Mesenchymal stem cell (in vitro differentiated cells and primary cell): ENCODE results near the gene CDC40.

Source experiments
- DNase-seq: peaks from one replicate; pipeline ENCODE4 v3.0.0-alpha.2; 2013
- H2AFZ ChIP-seq: one replicate; pipeline ENCODE4 v1.6.1; 2013; ENCODE audit warnings: low read depth, mild to moderate bottlenecking, control low read depth, inconsistent platforms, low read length, moderate library complexity
- H2AK5ac ChIP-seq: 2 replicates; pipeline ENCODE4 v1.6.1; 2013; ENCODE audit warnings: low read length, moderate library complexity, mild to moderate bottlenecking, inconsistent platforms; ENCODE audit not compliant: severe bottlenecking
- H2BK120ac ChIP-seq: one replicate; pipeline ENCODE4 v1.6.1; 2013; ENCODE audit warnings: low read depth, mild to moderate bottlenecking, inconsistent platforms, low read length, moderate library complexity
- H2BK12ac ChIP-seq, 2 experiments: one replicate each; pipeline ENCODE4 v1.6.1; 2013; ENCODE audit warnings: inconsistent platforms in 2 of 2, low read length in 2 of 2, mild to moderate bottlenecking in 2 of 2, moderate library complexity in 2 of 2, control low read depth in 1 of 2
- H2BK15ac ChIP-seq: one replicate; pipeline ENCODE4 v1.6.1; 2013; ENCODE audit warnings: mild to moderate bottlenecking, low read depth, inconsistent platforms; ENCODE audit not compliant: poor library complexity, severe bottlenecking
- H2BK5ac ChIP-seq: 2 replicates; pipeline ENCODE4 v1.6.1; 2013; ENCODE audit warnings: low read depth, mild to moderate bottlenecking, low read length, control low read depth, inconsistent platforms; ENCODE audit not compliant: poor library complexity, severe bottlenecking
- H3K14ac ChIP-seq, 2 experiments: one replicate each; pipeline ENCODE4 v1.6.1; 2013; ENCODE audit warnings: inconsistent platforms in 2 of 2, low read length in 2 of 2, control low read depth in 1 of 2, mild to moderate bottlenecking in 1 of 2, moderate library complexity in 1 of 2
- H3K18ac ChIP-seq, 2 experiments: one replicate each; pipeline ENCODE4 v1.6.1; 2013; ENCODE audit warnings: inconsistent platforms in 2 of 2, low read length in 2 of 2, control low read depth in 1 of 2, low read depth in 1 of 2, mild to moderate bottlenecking in 1 of 2
- H3K23ac ChIP-seq, 2 experiments: one replicate each; pipeline ENCODE4 v1.6.1; 2013; ENCODE audit warnings: inconsistent platforms in 2 of 2, low read length in 2 of 2, mild to moderate bottlenecking in 2 of 2, moderate library complexity in 2 of 2, control low read depth in 1 of 2
- H3K27ac ChIP-seq: 2 replicates; pipeline ENCODE4 v1.5.1; 2013; ENCODE audit warnings: mild to moderate bottlenecking, moderate library complexity, low read length, control low read depth, inconsistent platforms; ENCODE audit not compliant: poor library complexity, severe bottlenecking
- H3K27me3 ChIP-seq, 2 experiments: 2 replicates each; pipeline versions ENCODE4 v1.6.1 to v1.7.0; 2013; ENCODE audit warnings: low read length in 2 of 2, mild to moderate bottlenecking in 2 of 2, moderate library complexity in 2 of 2, control low read depth in 1 of 2, inconsistent platforms in 1 of 2; ENCODE audit not compliant: control insufficient read depth in 1 of 2, insufficient read depth in 1 of 2
- H3K36me3 ChIP-seq, 2 experiments: 2 replicates each; pipeline versions ENCODE4 v1.6.1 to v1.7.0; 2013; ENCODE audit warnings: low read length in 2 of 2, control low read depth in 1 of 2, inconsistent platforms in 1 of 2, low read depth in 1 of 2, mild to moderate bottlenecking in 1 of 2; ENCODE audit not compliant: insufficient read depth in 2 of 2, control insufficient read depth in 1 of 2
- H3K4ac ChIP-seq, 2 experiments: one replicate each; pipeline ENCODE4 v1.6.1; 2013; ENCODE audit warnings: inconsistent platforms in 2 of 2, low read length in 2 of 2, mild to moderate bottlenecking in 2 of 2, moderate library complexity in 2 of 2, control low read depth in 1 of 2, low read depth in 1 of 2
- H3K4me1 ChIP-seq: 2 replicates; pipeline ENCODE4 v1.6.1; 2013; ENCODE audit warnings: low read depth, low read length, control low read depth; ENCODE audit not compliant: control insufficient read depth, insufficient read depth
- H3K4me2 ChIP-seq: 2 replicates; pipeline ENCODE4 v1.6.1; 2013; ENCODE audit warnings: low read length, mild to moderate bottlenecking, inconsistent platforms; ENCODE audit not compliant: poor library complexity, severe bottlenecking
- H3K4me3 ChIP-seq, 2 experiments: 2 replicates each; pipeline versions ENCODE4 v1.5.1 to v1.7.0; 2013; ENCODE audit warnings: low read length in 2 of 2, mild to moderate bottlenecking in 2 of 2, control low read depth in 1 of 2, low read depth in 1 of 2; ENCODE audit not compliant: insufficient read depth in 1 of 2
- H3K79me1 ChIP-seq: replicated peaks from 2 replicates; pipeline ENCODE4 v1.6.1; 2013; ENCODE audit warnings: mild to moderate bottlenecking, control low read depth, low read length, inconsistent platforms; ENCODE audit not compliant: poor library complexity, severe bottlenecking
- H3K9ac ChIP-seq: 2 replicates; pipeline ENCODE4 v1.7.0; 2013; ENCODE audit warnings: mild to moderate bottlenecking, low read length, moderate library complexity
- H3K9me3 ChIP-seq: 2 replicates; pipeline ENCODE4 v1.7.0; 2013; ENCODE audit warnings: mild to moderate bottlenecking, low read length; ENCODE audit not compliant: control insufficient read depth
- H4K8ac ChIP-seq: one replicate; pipeline ENCODE4 v1.6.1; 2013; ENCODE audit warnings: inconsistent platforms, mild to moderate bottlenecking, low read length, moderate library complexity
- H4K91ac ChIP-seq: one replicate; pipeline ENCODE4 v1.6.1; 2013; ENCODE audit warnings: mild to moderate bottlenecking, low read length, inconsistent platforms
- WGBS: methylation state at CpG from one replicate; pipeline ENCODE4 v1.1.7; 2013; ENCODE audit warnings: mixed read lengths; 5-methylcytosine and 5-hydroxymethylcytosine counted together

Gene CDC40

DNA sequence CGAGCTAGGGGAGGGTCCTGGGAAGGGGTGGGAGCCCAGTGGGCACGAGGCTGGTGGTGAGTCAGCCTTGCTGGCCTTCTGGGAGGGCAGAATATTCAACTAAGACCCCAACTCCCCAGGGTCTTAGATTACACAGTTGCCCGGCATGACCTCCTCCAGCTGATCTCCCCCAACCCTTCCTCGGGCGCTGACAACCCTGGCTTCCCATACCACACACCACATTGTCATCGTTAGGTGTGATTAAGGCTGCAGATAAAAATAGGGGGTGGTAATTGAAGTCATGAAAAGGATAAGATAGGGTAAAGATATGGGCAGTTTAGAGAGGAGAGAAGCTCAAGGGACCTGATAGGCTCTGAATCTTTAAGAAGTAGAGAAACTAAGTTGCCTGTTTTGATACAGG lies 10.5 kb downstream of the CDC40 start:
- Histone ChIP-seq H3K23ac (no peak overlapping the region), H4K91ac (no peak overlapping the region), H3K18ac (no peak overlapping the region), H4K8ac (no peak overlapping the region), H3K4ac (no peak overlapping the region), H3K4me3 (no peak overlapping the region), H3K14ac (no peak overlapping the region), H2BK15ac (no peak overlapping the region), H3K4me2 (no peak overlapping the region), H3K9ac (no peak overlapping the region), H3K9me3 (no peaks in the 10 kb centered on the region), H2BK12ac (no peak overlapping the region), H3K27ac (no peak overlapping the region), H2BK120ac (no peak overlapping the region), H2BK5ac (no peak overlapping the region), H3K4me1 (no peaks in the 10 kb centered on the region), H3K36me3 (peaks cover 0 to 19% of the 10 kb centered on the region in 2 experiments), H2AFZ (no peak overlapping the region), H3K79me1 (peaks cover 25% of the 10 kb centered on the region), H3K27me3 (no peaks in the 10 kb centered on the region), H2AK5ac (no peak overlapping the region)
- WGBS, result 79% methylated on average over 2 of the region's 6 CpGs
- DNase-seq, result no peak

DNA sequence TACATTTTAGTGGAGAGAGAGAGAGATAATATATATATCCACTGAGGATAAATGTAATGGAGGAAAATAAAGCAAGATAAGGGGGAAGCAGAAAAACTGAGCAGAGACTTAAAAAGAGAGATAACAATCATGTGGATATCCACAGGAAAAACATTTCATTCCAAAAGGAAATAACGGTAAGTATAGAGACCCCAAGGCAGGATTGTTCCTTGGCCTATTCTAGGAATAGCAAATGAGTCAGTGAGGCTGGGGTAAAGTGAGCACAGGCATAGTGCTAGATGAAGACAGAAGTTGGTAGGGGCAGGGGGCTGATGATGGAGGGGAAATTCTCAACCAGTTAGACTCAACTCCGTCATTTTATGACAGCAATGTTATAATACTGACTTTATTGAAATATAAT lies 11.2 kb downstream of the CDC40 start:
- WGBS, result 80% methylated on average over 1 of the region's 2 CpGs
- Histone ChIP-seq H3K14ac (no peak overlapping the region), H3K4me1 (no peaks in the 10 kb centered on the region), H3K27ac (no peak overlapping the region), H3K4ac (no peak overlapping the region), H4K8ac (no peak overlapping the region), H3K18ac (no peak overlapping the region), H2BK15ac (no peak overlapping the region), H2BK120ac (no peak overlapping the region), H3K27me3 (no peaks in the 10 kb centered on the region), H3K36me3 (peaks cover 0 to 19% of the 10 kb centered on the region in 2 experiments), H2BK12ac (no peak overlapping the region), H2AK5ac (no peak overlapping the region), H3K23ac (no peak overlapping the region), H3K9ac (no peak overlapping the region), H3K9me3 (no peaks in the 10 kb centered on the region), H4K91ac (no peak overlapping the region), H2BK5ac (no peak overlapping the region), H3K79me1 (peaks cover 23% of the 10 kb centered on the region), H3K4me3 (no peak overlapping the region), H3K4me2 (no peak overlapping the region), H2AFZ (no peak overlapping the region)
- no peak for DNase-seq

DNA sequence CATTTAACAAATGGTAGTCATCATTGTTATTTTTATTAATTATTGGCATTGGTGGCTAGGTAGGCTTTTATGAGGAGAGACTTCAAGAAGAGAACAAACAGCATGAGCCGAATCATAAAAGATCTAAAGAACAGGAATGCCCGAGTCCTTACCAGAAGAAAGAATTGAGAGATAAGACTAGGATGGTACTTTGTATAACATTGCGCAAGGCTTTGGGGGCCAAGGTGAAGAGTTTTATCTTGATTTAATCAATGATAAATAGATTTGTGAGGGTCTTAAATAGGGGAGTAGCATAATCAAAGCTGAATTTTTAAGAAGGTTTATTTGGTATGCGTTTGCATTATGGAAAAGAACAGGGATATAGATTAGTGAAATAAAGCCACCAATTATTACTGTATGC lies 15.4 kb downstream of the CDC40 start:
- Histone ChIP-seq H2BK120ac (no peak overlapping the region), H2AFZ (no peak overlapping the region), H4K91ac (no peak overlapping the region), H3K9me3 (no peaks in the 10 kb centered on the region), H3K4me1 (no peaks in the 10 kb centered on the region), H2BK12ac (no peak overlapping the region), H2AK5ac (no peak overlapping the region), H3K27me3 (no peaks in the 10 kb centered on the region), H3K79me1 (peaks cover 17% of the 10 kb centered on the region), H3K4ac (no peak overlapping the region), H3K36me3 (peaks cover 0 to 24% of the 10 kb centered on the region in 2 experiments), H3K27ac (no peak overlapping the region), H3K9ac (no peak overlapping the region), H2BK15ac (no peak overlapping the region), H3K23ac (no peak overlapping the region), H2BK5ac (no peak overlapping the region), H3K4me2 (no peak overlapping the region), H3K4me3 (no peak overlapping the region), H3K18ac (no peak overlapping the region), H4K8ac (no peak overlapping the region), H3K14ac (no peak overlapping the region)
- WGBS, result 97% methylated on average over 3 of the region's 4 CpGs
- no peak for DNase-seq

DNA sequence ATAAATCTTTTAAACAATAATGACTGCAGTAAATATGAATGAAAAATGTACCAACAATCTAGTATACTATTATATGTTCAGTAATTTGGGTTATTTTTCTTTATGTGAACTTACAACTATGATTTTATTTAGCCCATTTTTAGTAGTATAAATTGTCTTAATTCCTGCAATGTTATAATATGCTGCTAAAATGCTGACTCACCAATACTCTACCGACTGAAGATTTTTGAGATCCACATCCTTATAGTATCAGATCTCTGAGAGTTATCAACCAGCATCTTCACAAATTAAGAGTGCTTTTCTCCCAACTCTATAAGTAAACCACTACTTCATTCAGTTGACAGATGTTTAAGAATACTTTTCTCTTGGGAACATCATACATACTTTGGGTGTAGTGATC lies 16.6 kb downstream of the CDC40 start:
- H2AK5ac ChIP-seq, result no peak overlapping the region
- DNase-seq, result no peak
- no peak overlapping the region for H2AFZ ChIP-seq
- no peaks in the 10 kb centered on the region for H3K27me3 ChIP-seq
- no peak overlapping the region for H4K91ac ChIP-seq
- WGBS, result 100% methylated on average over 1 of the region's 1 CpG
- H3K27ac ChIP-seq, result no peak overlapping the region
- H3K4me2 ChIP-seq, result no peak overlapping the region
- no peaks in the 10 kb centered on the region for H3K9me3 ChIP-seq
- no peak overlapping the region for H3K14ac ChIP-seq
- no peak overlapping the region for H2BK12ac ChIP-seq
- peaks cover 0 to 27% of the 10 kb centered on the region in 2 experiments for H3K36me3 ChIP-seq
- no peak overlapping the region for H3K9ac ChIP-seq
- no peak overlapping the region for H2BK15ac ChIP-seq
- no peak overlapping the region for H3K23ac ChIP-seq
- H3K4me3 ChIP-seq, result no peak overlapping the region
- peaks cover 13% of the 10 kb centered on the region for H3K79me1 ChIP-seq
- no peak overlapping the region for H2BK5ac ChIP-seq
- H2BK120ac ChIP-seq, result no peak overlapping the region
- no peak overlapping the region for H4K8ac ChIP-seq
- H3K4me1 ChIP-seq, result no peaks in the 10 kb centered on the region
- H3K4ac ChIP-seq, result no peak overlapping the region
- no peak overlapping the region for H3K18ac ChIP-seq
